Fibroblast of villous mesenchyme (primary cell): Measurements from ENCODE around the gene MRPS7. TPM values are rescaled to one million over a fixed set of nuclear protein-coding genes. Genes with fewer than 3 reads are reported as not detected.

ENCODE experiments used
- DNase-seq: peaks from one replicate; pipeline ENCODE4 v3.0.0-alpha.2; 2010; ENCODE audit warnings: low read depth
- H3K4me3 ChIP-seq: 2 replicates; pipeline ENCODE4 v1.5.1; 2011; ENCODE audit warnings: low read depth, mild to moderate bottlenecking, low read length
- CTCF ChIP-seq: IDR thresholded peaks from 2 replicates; pipeline ENCODE4 v1.5.1; 2012; ENCODE audit warnings: low read depth, mild to moderate bottlenecking, low read length; ENCODE audit not compliant: insufficient read depth
- total RNA-seq: library from RNA; depleted of rRNA; stranded (reverse); fragments of >200 nt; gene quantifications from 2 replicates; pipeline ENCODE4 v1.2.3, GENCODE V29; 2012

Gene MRPS7
- total RNA-seq, 1 donor, result 70.8 TPM

- no peak for TF ChIP-seq CTCF
- H3K4me3 ChIP-seq, result no peak overlapping the region
- DNase-seq, result no peak
Measured at GRCh38 chr17:75265614-75266315, 4.1 kb downstream of the MRPS7 start.

- TF ChIP-seq CTCF, result no peak
- H3K4me3 ChIP-seq, result no peak overlapping the region
- no peak for DNase-seq
Measured at GRCh38 chr17:75266316-75267152, 4.9 kb downstream of the MRPS7 start.

GRCh38 chr17:75267153-75267410 lies 5.4 kb downstream of the MRPS7 start:
- TF ChIP-seq CTCF, result no peak
- no peak for DNase-seq
- H3K4me3 ChIP-seq, result no peak overlapping the region

GRCh38 chr17:75267411-75268232 lies 5.9 kb downstream of the MRPS7 start:
- DNase-seq, result no peak
- no peak for TF ChIP-seq CTCF
- no peak overlapping the region for H3K4me3 ChIP-seq

GRCh38 chr17:75269844-75270217 lies 8.2 kb downstream of the MRPS7 start:
- no peak for TF ChIP-seq CTCF
- DNase-seq, result no peak
- peak overlapping the region; percentile 88 for H3K4me3 ChIP-seq

- TF ChIP-seq CTCF, result peak; percentile 64
- DNase-seq, result peak; percentile 86
- H3K4me3 ChIP-seq, result peak overlapping the region; percentile 88
Measured at GRCh38 chr17:75270218-75270965, 8.7 kb downstream of the MRPS7 start.
